ENCODE measurements around the gene LRG1.

The LRG1 gene

GRCh38 chr19:4517451-4518057 is 22.3 kb downstream of the LRG1 start:
- Mint-ChIP-seq H3K4me1 (ENCODE audit: low read depth) (no peaks in the 10 kb centered on the region), H3K27me3 (peaks cover 4% of the 10 kb centered on the region), H3K9me3 (no peaks in the 10 kb centered on the region), H3K4me3 (no peak overlapping the region), H3K27ac (no peak overlapping the region), H3K36me3 (ENCODE audit: low read depth) (no peaks in the 10 kb centered on the region)

- Mint-ChIP-seq H3K36me3 (ENCODE audit: low read depth) (no peaks in the 10 kb centered on the region), H3K4me3 (no peak overlapping the region), H3K27me3 (peaks cover 4% of the 10 kb centered on the region), H3K9me3 (no peaks in the 10 kb centered on the region), H3K4me1 (ENCODE audit: low read depth) (no peaks in the 10 kb centered on the region), H3K27ac (no peak overlapping the region)
Observed at GRCh38 chr19:4516939-4517300, 22.9 kb downstream of the LRG1 start.

- no peaks in the 10 kb centered on the region for H3K36me3 Mint-ChIP-seq (ENCODE audit: low read depth)
- no peaks in the 10 kb centered on the region for H3K4me1 Mint-ChIP-seq (ENCODE audit: low read depth)
- no peaks in the 10 kb centered on the region for H3K9me3 Mint-ChIP-seq
- no peak overlapping the region for H3K4me3 Mint-ChIP-seq
- no peak overlapping the region for H3K27ac Mint-ChIP-seq
- peaks cover 4% of the 10 kb centered on the region for H3K27me3 Mint-ChIP-seq
Observed at GRCh38 chr19:4516199-4516938, 23.5 kb downstream of the LRG1 start.

- Mint-ChIP-seq H3K36me3 (ENCODE audit: low read depth) (no peaks in the 10 kb centered on the region), H3K4me1 (ENCODE audit: low read depth) (no peaks in the 10 kb centered on the region), H3K27ac (no peak overlapping the region), H3K27me3 (peaks cover 4% of the 10 kb centered on the region), H3K4me3 (no peak overlapping the region), H3K9me3 (no peaks in the 10 kb centered on the region)
Observed at GRCh38 chr19:4515732-4516131, 24.1 kb downstream of the LRG1 start.

GRCh38 chr19:4513248-4513647 is 26.6 kb downstream of the LRG1 start:
- H3K9me3 Mint-ChIP-seq: no peaks in the 10 kb centered on the region
- no peaks in the 10 kb centered on the region for H3K27me3 Mint-ChIP-seq
- no peak overlapping the region for H3K27ac Mint-ChIP-seq
- H3K36me3 Mint-ChIP-seq (ENCODE audit: low read depth): no peaks in the 10 kb centered on the region
- H3K4me3 Mint-ChIP-seq: no peak overlapping the region
- no peaks in the 10 kb centered on the region for H3K4me1 Mint-ChIP-seq (ENCODE audit: low read depth)

- Mint-ChIP-seq H3K27me3 (no peaks in the 10 kb centered on the region), H3K27ac (no peak overlapping the region), H3K9me3 (no peaks in the 10 kb centered on the region), H3K4me3 (no peak overlapping the region), H3K36me3 (ENCODE audit: low read depth) (no peaks in the 10 kb centered on the region), H3K4me1 (ENCODE audit: low read depth) (no peaks in the 10 kb centered on the region)
Observed at GRCh38 chr19:4512070-4512469, 27.8 kb downstream of the LRG1 start.

- Mint-ChIP-seq H3K4me3 (no peak overlapping the region), H3K27me3 (no peaks in the 10 kb centered on the region)
Observed at GRCh38 chr19:4511300-4512054, 28.4 kb downstream of the LRG1 start.

GRCh38 chr19:4510435-4511255 is 29.2 kb downstream of the LRG1 start:
- Mint-ChIP-seq H3K27ac (no peak overlapping the region), H3K4me1 (ENCODE audit: low read depth) (peaks cover 10% of the 10 kb centered on the region), H3K9me3 (no peaks in the 10 kb centered on the region), H3K4me3 (no peak overlapping the region), H3K36me3 (ENCODE audit: low read depth) (peaks cover 8% of the 10 kb centered on the region), H3K27me3 (no peaks in the 10 kb centered on the region)

More at GRCh38 chr19:4511300-4512054, 28.4 kb downstream of the LRG1 start:
- H3K9me3 Mint-ChIP-seq: no peaks in the 10 kb centered on the region
- H3K36me3 Mint-ChIP-seq (ENCODE audit: low read depth): no peaks in the 10 kb centered on the region
- peaks cover 4% of the 10 kb centered on the region for H3K4me1 Mint-ChIP-seq (ENCODE audit: low read depth)
- no peak overlapping the region for H3K27ac Mint-ChIP-seq

GRCh38 chr19:4508698-4509097 is 31.1 kb downstream of the LRG1 start:
- Mint-ChIP-seq H3K27me3 (no peaks in the 10 kb centered on the region), H3K9me3 (no peaks in the 10 kb centered on the region), H3K4me3 (no peak overlapping the region), H3K4me1 (ENCODE audit: low read depth) (peaks cover 10% of the 10 kb centered on the region), H3K27ac (no peak overlapping the region), H3K36me3 (ENCODE audit: low read depth) (peaks cover 11% of the 10 kb centered on the region)

GRCh38 chr19:4507804-4508203 is 32.0 kb downstream of the LRG1 start:
- Mint-ChIP-seq H3K4me1 (ENCODE audit: low read depth) (peaks cover 10% of the 10 kb centered on the region), H3K4me3 (no peak overlapping the region), H3K9me3 (no peaks in the 10 kb centered on the region), H3K27ac (no peak overlapping the region), H3K36me3 (ENCODE audit: low read depth) (peaks cover 11% of the 10 kb centered on the region), H3K27me3 (no peaks in the 10 kb centered on the region)

GRCh38 chr19:4507150-4507452 is 32.7 kb downstream of the LRG1 start:
- peaks cover 11% of the 10 kb centered on the region for H3K36me3 Mint-ChIP-seq (ENCODE audit: low read depth)
- H3K27me3 Mint-ChIP-seq: no peaks in the 10 kb centered on the region
- no peak overlapping the region for H3K4me3 Mint-ChIP-seq
- H3K4me1 Mint-ChIP-seq (ENCODE audit: low read depth): peaks cover 10% of the 10 kb centered on the region
- no peaks in the 10 kb centered on the region for H3K9me3 Mint-ChIP-seq
- H3K27ac Mint-ChIP-seq: no peak overlapping the region

- peaks cover 10% of the 10 kb centered on the region for H3K4me1 Mint-ChIP-seq (ENCODE audit: low read depth)
- no peaks in the 10 kb centered on the region for H3K27me3 Mint-ChIP-seq
- no peaks in the 10 kb centered on the region for H3K9me3 Mint-ChIP-seq
- H3K27ac Mint-ChIP-seq: peak overlapping the region; percentile 21
- H3K4me3 Mint-ChIP-seq: no peak overlapping the region
- peaks cover 11% of the 10 kb centered on the region for H3K36me3 Mint-ChIP-seq (ENCODE audit: low read depth)
Observed at GRCh38 chr19:4506449-4507149, 33.2 kb downstream of the LRG1 start.

- Mint-ChIP-seq H3K27ac (peak overlapping the region; percentile 21), H3K36me3 (ENCODE audit: low read depth) (peaks cover 13% of the 10 kb centered on the region), H3K27me3 (no peaks in the 10 kb centered on the region), H3K4me1 (ENCODE audit: low read depth) (peaks cover 10% of the 10 kb centered on the region), H3K9me3 (no peaks in the 10 kb centered on the region), H3K4me3 (no peak overlapping the region)
Observed at GRCh38 chr19:4505570-4506448, 34.0 kb downstream of the LRG1 start.
